H1 (cell line): Measurements from ENCODE around the gene INPPL1. TPM values are rescaled to one million over a fixed set of nuclear protein-coding genes. Genes with fewer than 3 reads are reported as not detected.

Experiments
- CTCF ChIA-PET: fragments of 300-600 bp; sonication (Branson Sonifier 250); formaldehyde crosslinking; loops from one replicate; lab custom pipeline; 2021; ENCODE audit not compliant: partially characterized antibody; lab: Charles Lee
- POLR2A ChIA-PET: fragments of 300-600 bp; sonication (Branson Sonifier 250); formaldehyde crosslinking; loops from one replicate; lab custom pipeline; 2021; ENCODE audit warnings: inconsistent platforms; ENCODE audit not compliant: partially characterized antibody; lab: Charles Lee
- DNase-seq, 2 experiments: peaks; one replicate each; pipeline versions ENCODE4 v3.0.0 to v3.0.0-alpha.2; 2010 to 2022; ENCODE audit warnings: low spot score in 2 of 2, low read depth in 1 of 2, mixed read lengths in 1 of 2
- FAIRE-seq: peaks from 2 replicates; lab custom pipeline; 2011; peaks lifted over from hg19 to GRCh38; lab: Jason Lieb, UNC
- H2AFZ ChIP-seq: 2 replicates; pipeline ENCODE4 v1.8.1; 2012; ENCODE audit warnings: low read length, inconsistent platforms
- H2AK5ac ChIP-seq: 2 replicates; pipeline ENCODE4 v1.6.1; 2013; ENCODE audit warnings: low read depth, low read length
- H2BK120ac ChIP-seq: replicated peaks from 2 replicates; pipeline ENCODE3; 2013; ENCODE audit warnings: low read depth, low read length, inconsistent platforms
- H2BK12ac ChIP-seq: 2 replicates; pipeline ENCODE4 v1.6.1; 2013; ENCODE audit warnings: low read depth, low read length
- H2BK15ac ChIP-seq: 2 replicates; pipeline ENCODE4 v1.6.1; 2013; ENCODE audit warnings: low read length
- H2BK20ac ChIP-seq: 2 replicates; pipeline ENCODE4 v1.6.1; 2013; ENCODE audit warnings: low read length
- H2BK5ac ChIP-seq: 2 replicates; pipeline ENCODE4 v1.6.1; 2013; ENCODE audit warnings: low read depth, low read length
- H3K14ac ChIP-seq: 2 replicates; pipeline ENCODE4 v1.6.1; 2013; ENCODE audit warnings: inconsistent platforms; ENCODE audit not compliant: insufficient read length
- H3K18ac ChIP-seq: 2 replicates; pipeline ENCODE4 v1.6.1; 2013; ENCODE audit warnings: low read length; ENCODE audit errors: extremely low read depth
- H3K23ac ChIP-seq: 2 replicates; pipeline ENCODE4 v1.6.1; 2013; ENCODE audit warnings: inconsistent platforms; ENCODE audit not compliant: insufficient read length
- H3K23me2 ChIP-seq: 2 replicates; pipeline ENCODE4 v1.6.1; 2013; ENCODE audit warnings: low read depth, low read length
- H3K27ac ChIP-seq: 2 replicates; pipeline ENCODE4 v1.6.1; 2011; ENCODE audit warnings: low read depth, low read length, inconsistent platforms
- H3K27me3 ChIP-seq, 4 experiments: replicated peaks in 1 of 4; 1 replicate in 1 of 4; 2 replicates in 3 of 4; pipeline versions ENCODE4 v1.6.1 to v1.8.1; 2011 to 2013; ENCODE audit warnings: low read length in 3 of 4, mild to moderate bottlenecking in 3 of 4, inconsistent platforms in 2 of 4, mixed read lengths in 2 of 4, moderate library complexity in 1 of 4; ENCODE audit not compliant: control insufficient read depth in 3 of 4, insufficient read depth in 3 of 4; ENCODE audit errors: extremely low read depth in 1 of 4
- H3K36me3 ChIP-seq, 4 experiments: 2 replicates each; pipeline versions ENCODE4 v1.6.1 to v1.8.1; 2011 to 2013; ENCODE audit warnings: mild to moderate bottlenecking in 4 of 4, low read length in 3 of 4, moderate library complexity in 2 of 4, control low read depth in 1 of 4, inconsistent platforms in 1 of 4; ENCODE audit not compliant: insufficient read depth in 4 of 4, control insufficient read depth in 2 of 4
- H3K4ac ChIP-seq: replicated peaks from 2 replicates; pipeline ENCODE3; 2013; ENCODE audit warnings: low read length, low read depth, mixed read lengths, inconsistent platforms; ENCODE audit not compliant: insufficient read length
- H3K4me1 ChIP-seq, 4 experiments: replicated peaks in 1 of 4; 1 replicate in 1 of 4; 2 replicates in 3 of 4; pipeline versions ENCODE4 v1.6.1 to v1.8.1; 2011 to 2013; ENCODE audit warnings: low read length in 3 of 4, inconsistent platforms in 2 of 4, mixed read lengths in 1 of 4; ENCODE audit not compliant: insufficient read depth in 4 of 4, control insufficient read depth in 3 of 4
- H3K4me2 ChIP-seq, 2 experiments: 2 replicates each; pipeline versions ENCODE4 v1.6.1 to v1.8.1; 2011 to 2013; ENCODE audit warnings: low read depth in 2 of 2, low read length in 2 of 2, control low read depth in 1 of 2, inconsistent platforms in 1 of 2, mild to moderate bottlenecking in 1 of 2; ENCODE audit not compliant: insufficient read depth in 1 of 2
- H3K4me3 ChIP-seq, 4 experiments: fragments of 200-600, 300-600 bp in 1 of 4; sonication (generic), shearing (Covaris generic), sonication (Bioruptor Twin) in 1 of 4; 2 replicates each; pipeline versions ENCODE4 v1.5.1 to v1.8.1; 2011 to 2016; ENCODE audit warnings: low read length in 4 of 4, low read depth in 3 of 4, control low read depth in 2 of 4, inconsistent platforms in 2 of 4, mild to moderate bottlenecking in 2 of 4, mixed read lengths in 1 of 4, moderate library complexity in 1 of 4; ENCODE audit not compliant: insufficient read depth in 2 of 4; ENCODE audit errors: extremely low read depth in 1 of 4
- H3K56ac ChIP-seq: replicated peaks from 2 replicates; pipeline ENCODE3; 2013; ENCODE audit warnings: low read depth, mild to moderate bottlenecking, mixed read lengths, low read length, inconsistent platforms; ENCODE audit not compliant: insufficient read length
- H3K79me1 ChIP-seq: 2 replicates; pipeline ENCODE4 v1.6.1; 2013; ENCODE audit warnings: low read depth, low read length, control low read depth
- H3K79me2 ChIP-seq, 2 experiments: 2 replicates each; pipeline versions ENCODE4 v1.6.1 to v1.8.1; 2012 to 2013; ENCODE audit warnings: low read length in 2 of 2, mild to moderate bottlenecking in 2 of 2, inconsistent platforms in 1 of 2; ENCODE audit not compliant: insufficient read depth in 2 of 2, control insufficient read depth in 1 of 2
- H3K9ac ChIP-seq, 4 experiments: replicated peaks in 1 of 4; 1 replicate in 1 of 4; 2 replicates in 3 of 4; pipeline versions ENCODE4 v1.6.1 to v1.8.1; 2011 to 2013; ENCODE audit warnings: low read depth in 3 of 4, low read length in 3 of 4, control low read depth in 2 of 4, mild to moderate bottlenecking in 2 of 4, moderate library complexity in 2 of 4, inconsistent platforms in 1 of 4; ENCODE audit errors: extremely low read depth in 1 of 4
- H3K9me3 ChIP-seq, 2 experiments: 2 replicates each; pipeline versions ENCODE4 v1.6.1 to v1.8.1; 2012 to 2013; ENCODE audit warnings: mild to moderate bottlenecking in 2 of 2, moderate library complexity in 2 of 2, control low read depth in 1 of 2, inconsistent platforms in 1 of 2, low read depth in 1 of 2, low read length in 1 of 2, mixed read lengths in 1 of 2; ENCODE audit not compliant: insufficient read depth in 2 of 2
- H4K20me1 ChIP-seq, 2 experiments: replicated peaks in 1 of 2; 2 replicates each; pipeline versions ENCODE3 to v1.8.1; 2011 to 2013; ENCODE audit warnings: inconsistent platforms in 2 of 2, low read length in 2 of 2, mild to moderate bottlenecking in 1 of 2; ENCODE audit not compliant: insufficient read depth in 2 of 2, control insufficient read depth in 1 of 2
- H4K5ac ChIP-seq: 2 replicates; pipeline ENCODE4 v1.6.1; 2013; ENCODE audit warnings: low read length, low read depth, mixed read lengths, inconsistent platforms; ENCODE audit not compliant: insufficient read length
- H4K8ac ChIP-seq: 2 replicates; pipeline ENCODE4 v1.8.0; 2013; ENCODE audit warnings: mild to moderate bottlenecking, moderate library complexity, low read length, inconsistent platforms; ENCODE audit not compliant: insufficient read depth; ENCODE audit errors: extremely low read depth
- H4K91ac ChIP-seq: replicated peaks from 2 replicates; pipeline ENCODE3; 2013; ENCODE audit warnings: low read length, mixed read lengths, inconsistent platforms; ENCODE audit not compliant: insufficient read length
- BCL11A ChIP-seq, 2 experiments: IDR thresholded peaks; one replicate each; pipeline ENCODE4 v1.6.1; 2011; ENCODE audit warnings: low read depth in 2 of 2, low read length in 2 of 2, mild to moderate bottlenecking in 2 of 2
- CBX5 ChIP-seq: fragments of 300-800, 300-1000 bp; sonication (generic); IDR thresholded peaks from 2 replicates; pipeline ENCODE4 v1.7.1; 2016; ENCODE audit warnings: antibody characterized with exemption, low read length, low read depth
- CHD1 ChIP-seq: IDR thresholded peaks from 2 replicates; pipeline ENCODE4 v1.6.1; 2012; ENCODE audit warnings: low read depth, low read length, improper control_type of control experiment
- CREB1 ChIP-seq: IDR thresholded peaks from 2 replicates; pipeline ENCODE4 v1.6.1; 2012; ENCODE audit warnings: inconsistent platforms
- CTCF ChIP-seq, 3 experiments: IDR thresholded peaks; 1 replicate in 2 of 3; 2 replicates in 1 of 3; pipeline versions ENCODE4 v1.5.1 to v1.6.1; 2011; ENCODE audit warnings: low read length in 3 of 3, mild to moderate bottlenecking in 3 of 3, inconsistent platforms in 2 of 3, low read depth in 1 of 3, moderate library complexity in 1 of 3; ENCODE audit not compliant: insufficient read depth in 1 of 3; ENCODE audit errors: control extremely low read depth in 1 of 3
- EP300 ChIP-seq, 2 experiments: IDR thresholded peaks; 1 replicate in 1 of 2; 2 replicates in 1 of 2; pipeline ENCODE4 v1.6.1; 2011 to 2012; ENCODE audit warnings: low read depth in 2 of 2, low read length in 2 of 2, mild to moderate bottlenecking in 2 of 2, borderline replicate concordance in 1 of 2, inconsistent platforms in 1 of 2, moderate library complexity in 1 of 2
- EZH2 ChIP-seq: fragments of 200-600 bp; sonication (generic); IDR thresholded peaks from 2 replicates; pipeline ENCODE4 v1.7.1; 2012; ENCODE audit warnings: low read depth, mild to moderate bottlenecking, moderate library complexity, low read length, inconsistent platforms; ENCODE audit not compliant: severe bottlenecking
- FOSL1 ChIP-seq: IDR thresholded peaks from 2 replicates; pipeline ENCODE4 v1.6.1; 2011; ENCODE audit warnings: mild to moderate bottlenecking, low read depth, low read length, moderate library complexity; ENCODE audit not compliant: insufficient read depth
- POLR2AphosphoS5 ChIP-seq: IDR thresholded peaks from 2 replicates; pipeline ENCODE4 v1.6.1; 2011; ENCODE audit warnings: low read depth, low read length
- POU5F1 ChIP-seq: IDR thresholded peaks from 2 replicates; pipeline ENCODE4 v1.6.1; 2011; ENCODE audit warnings: low read depth, mild to moderate bottlenecking, low read length, moderate library complexity
- SIN3A ChIP-seq, 2 experiments: IDR thresholded peaks in 1 of 2; conservative IDR thresholded peaks in 1 of 2; 2 replicates each; pipeline ENCODE4 v1.6.1; 2011 to 2012; ENCODE audit warnings: low read length in 2 of 2, improper control_type of control experiment in 1 of 2, low read depth in 1 of 2, mild to moderate bottlenecking in 1 of 2
- YY1 ChIP-seq: IDR thresholded peaks from 2 replicates; pipeline ENCODE4 v1.6.1; 2011; ENCODE audit warnings: low read depth, mild to moderate bottlenecking, low read length
- WGBS, 2 experiments: shearing (Covaris generic) in 1 of 2; methylation state at CpG; one replicate each; pipeline versions ENCODE4 v1.1.6 to v1.1.7; 2013 to 2015; ENCODE audit warnings: low lambda C conversion rate in 2 of 2, mixed read lengths in 2 of 2, inconsistent platforms in 1 of 2, low coverage in 1 of 2, missing lambda C conversion rate in 1 of 2; ENCODE audit not compliant: insufficient replicate concordance in 2 of 2, insufficient coverage in 1 of 2, insufficient read length in 1 of 2; ENCODE audit errors: extremely low coverage in 1 of 2, missing lambda C conversion rate in 1 of 2; 5-methylcytosine and 5-hydroxymethylcytosine counted together
- polyA plus RNA-seq, 7 experiments: library from polyadenylated mRNA; depleted of rRNA in 3 of 7; stranded (reverse) in 5 of 7; unstranded in 2 of 7; fragments of >200 nt in 5 of 7; fragments of 200-250 nt in 2 of 7; gene quantifications; 1 replicate in 5 of 7; 2 replicates in 1 of 7; 4 replicates in 1 of 7; pipeline versions ENCODE4 v1.2.1 to v1.2.3, GENCODE V29; 2011 to 2013; ENCODE audit warnings: missing spikeins in 2 of 7, mixed read lengths in 2 of 7
- total RNA-seq: library from RNA; stranded (reverse); fragmentation: NEBNext Ultra II Directional; extraction: Animal tissue kit (Norgen Biotek cat#: 25700); gene quantifications from 2 replicates; pipeline ENCODE4 v1.2.1, GENCODE V29; 2021

The INPPL1 gene
- total and polyA plus RNA-seq, 2 of the 8 experiments (the other 6 are each of a cell fraction or from before 2014, with no cell fraction given): 54.5 to 79.5 TPM

DNA sequence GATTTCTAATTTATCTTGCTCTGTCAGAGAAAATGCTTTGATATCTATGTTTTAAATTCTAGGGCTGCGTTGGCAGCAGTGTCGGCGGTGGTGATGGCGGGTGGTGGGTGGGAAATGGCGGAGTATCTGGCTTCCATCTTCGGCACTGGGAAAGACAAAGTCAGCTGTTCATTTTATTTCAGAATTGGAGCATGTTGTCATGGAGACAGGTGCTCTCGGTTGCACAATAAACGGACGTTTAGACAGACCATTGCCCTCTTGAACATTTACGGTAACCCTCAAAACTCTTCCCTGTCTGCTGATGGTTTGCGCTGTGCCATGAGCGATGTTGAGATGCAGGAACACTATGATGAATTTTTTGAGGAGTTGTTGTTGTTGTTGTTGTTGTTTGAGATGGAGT lies 55.5 kb downstream of the INPPL1 start:
- H3K4me2 ChIP-seq: no peak overlapping the region
- no peaks in the 10 kb centered on the region for H4K20me1 ChIP-seq
- no peak overlapping the region for H2AK5ac ChIP-seq
- H3K4ac ChIP-seq: no peak overlapping the region
- H2AFZ ChIP-seq: no peak overlapping the region
- no peak overlapping the region for H4K91ac ChIP-seq
- ChIA-PET POLR2A (no interaction called here), CTCF (interaction anchor here (0.7 to 1.9 kb wide), 5 partner anchors 10 to 192 kb away, joined by 3 to 5 read pairs (median 4); no protein-coding TSS in a partner anchor)
- H2BK12ac ChIP-seq: no peak overlapping the region
- H2BK5ac ChIP-seq: no peak overlapping the region
- no peaks in the 10 kb centered on the region for H3K36me3 ChIP-seq
- H3K9ac ChIP-seq: no peak overlapping the region
- no peak overlapping the region for H3K18ac ChIP-seq
- H3K27me3 ChIP-seq: no peaks in the 10 kb centered on the region
- H3K9me3 ChIP-seq: no peaks in the 10 kb centered on the region
- H3K14ac ChIP-seq: no peak overlapping the region
- no peak overlapping the region for H3K27ac ChIP-seq
- H4K5ac ChIP-seq: no peak overlapping the region
- no peak overlapping the region for H3K56ac ChIP-seq
- H2BK15ac ChIP-seq: no peak overlapping the region
- H3K79me2 ChIP-seq: no peaks in the 10 kb centered on the region
- no peak overlapping the region for H3K4me3 ChIP-seq
- DNase-seq (no peak), FAIRE-seq (no peak)
- H3K23me2 ChIP-seq: no peaks in the 10 kb centered on the region
- 97% methylated on average over 12 of the region's 12 CpGs; no CpG with 5 or more reads in 1 of the 2 experiments for WGBS, 2 experiments
- no peaks in the 10 kb centered on the region for H3K79me1 ChIP-seq
- H3K23ac ChIP-seq: no peak overlapping the region
- no peak overlapping the region for H2BK20ac ChIP-seq
- H3K4me1 ChIP-seq: no peaks in the 10 kb centered on the region
- no peak overlapping the region for H2BK120ac ChIP-seq
- no peak overlapping the region for H4K8ac ChIP-seq
- TF ChIP-seq POLR2AphosphoS5 (no peak), YY1 (no peak), CTCF (IDR thresholded peaks at IDR 0.05; ENCODE audit: control extremely low read depth in 1 of 3, insufficient read depth in 1 of 3, low read depth in 1 of 3, low read length in 3 of 3) (no peak), SIN3A (conservative IDR thresholded peaks at IDR 0.05 in 1 of 2, IDR thresholded peaks at IDR 0.05 in 1 of 2; ENCODE audit: low read depth in 1 of 2, low read length in 2 of 2) (no peak), FOSL1 (no peak), BCL11A (IDR thresholded peaks at IDR 0.05; ENCODE audit: low read depth in 2 of 2, low read length in 2 of 2) (no peak), EZH2 (no peak), CREB1 (no peak), EP300 (IDR thresholded peaks at IDR 0.05; ENCODE audit: borderline replicate concordance in 1 of 2, low read depth in 2 of 2, low read length in 2 of 2) (no peak), POU5F1 (no peak), CHD1 (no peak), CBX5 (no peak)
